Fibroblast of lung (primary cell): Measurements from ENCODE around the gene AREL1.

Experiments
- EZH2 ChIP-seq: IDR thresholded peaks from 2 replicates; pipeline ENCODE4 v1.5.1; 2012; ENCODE audit warnings: low read length, control low read depth, mild to moderate bottlenecking; ENCODE audit errors: missing control alignments
- TF ChIP-seq, protein P1 (sequence below), 2 donors: IDR thresholded peaks in 1 of 2; conservative IDR thresholded peaks in 1 of 2; 1 replicate in 1 of 2; 2 replicates in 1 of 2; pipeline ENCODE4 v1.5.1; 2011 to 2012; ENCODE audit warnings: low read length in 2 of 2, control low read depth in 1 of 2, inconsistent platforms in 1 of 2, low read depth in 1 of 2, mild to moderate bottlenecking in 1 of 2

DNA sequence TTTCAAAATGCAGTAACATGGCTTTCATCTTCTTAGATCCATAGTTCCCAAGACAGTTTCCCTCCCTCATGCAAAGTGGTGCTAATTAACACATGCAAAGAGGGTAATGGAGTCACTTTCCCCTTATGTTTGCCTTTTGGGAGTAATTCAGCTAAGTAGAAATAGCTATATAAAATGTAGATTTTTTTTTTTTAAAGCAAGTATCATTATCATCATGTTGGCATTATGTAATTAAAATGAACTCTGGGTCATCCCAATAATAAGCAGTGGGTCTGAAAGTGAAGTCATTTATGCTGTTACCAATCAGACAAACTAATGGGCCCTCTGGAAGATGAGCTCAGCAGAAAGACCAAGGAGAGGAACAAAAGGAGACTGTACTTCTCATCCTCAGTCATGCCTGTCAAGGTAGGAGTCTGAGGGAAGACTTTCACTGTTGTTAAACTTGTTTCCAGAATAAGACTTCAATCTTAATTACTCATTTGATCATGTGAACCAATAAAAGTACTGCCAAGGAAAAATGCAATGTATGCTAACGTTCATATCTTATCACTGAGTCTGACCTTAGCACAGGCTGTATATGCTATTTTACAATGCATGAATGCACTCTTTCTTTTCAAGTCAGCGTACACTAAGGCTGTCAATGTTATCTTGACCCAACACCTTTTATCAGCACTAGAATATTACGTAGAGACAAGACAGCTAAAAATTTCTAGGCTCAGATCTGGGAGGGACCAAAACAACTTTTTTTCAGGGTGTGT lies 26.8 kb downstream of the AREL1 start:
- TF ChIP-seq EZH2 = no peak
- TF ChIP-seq, protein P1, sequence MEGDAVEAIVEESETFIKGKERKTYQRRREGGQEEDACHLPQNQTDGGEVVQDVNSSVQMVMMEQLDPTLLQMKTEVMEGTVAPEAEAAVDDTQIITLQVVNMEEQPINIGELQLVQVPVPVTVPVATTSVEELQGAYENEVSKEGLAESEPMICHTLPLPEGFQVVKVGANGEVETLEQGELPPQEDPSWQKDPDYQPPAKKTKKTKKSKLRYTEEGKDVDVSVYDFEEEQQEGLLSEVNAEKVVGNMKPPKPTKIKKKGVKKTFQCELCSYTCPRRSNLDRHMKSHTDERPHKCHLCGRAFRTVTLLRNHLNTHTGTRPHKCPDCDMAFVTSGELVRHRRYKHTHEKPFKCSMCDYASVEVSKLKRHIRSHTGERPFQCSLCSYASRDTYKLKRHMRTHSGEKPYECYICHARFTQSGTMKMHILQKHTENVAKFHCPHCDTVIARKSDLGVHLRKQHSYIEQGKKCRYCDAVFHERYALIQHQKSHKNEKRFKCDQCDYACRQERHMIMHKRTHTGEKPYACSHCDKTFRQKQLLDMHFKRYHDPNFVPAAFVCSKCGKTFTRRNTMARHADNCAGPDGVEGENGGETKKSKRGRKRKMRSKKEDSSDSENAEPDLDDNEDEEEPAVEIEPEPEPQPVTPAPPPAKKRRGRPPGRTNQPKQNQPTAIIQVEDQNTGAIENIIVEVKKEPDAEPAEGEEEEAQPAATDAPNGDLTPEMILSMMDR (conservative IDR thresholded peaks at IDR 0.05 in 1 of 2, IDR thresholded peaks at IDR 0.05 in 1 of 2; ENCODE audit: low read depth in 1 of 2, low read length in 2 of 2) = no peak
